D341Med (cell line): ENCODE data around the gene SYNE3.

Source experiments
- DNase-seq: peaks from one replicate; pipeline ENCODE4 v3.0.0; 2012; ENCODE audit warnings: low spot score

The SYNE3 gene

DNA sequence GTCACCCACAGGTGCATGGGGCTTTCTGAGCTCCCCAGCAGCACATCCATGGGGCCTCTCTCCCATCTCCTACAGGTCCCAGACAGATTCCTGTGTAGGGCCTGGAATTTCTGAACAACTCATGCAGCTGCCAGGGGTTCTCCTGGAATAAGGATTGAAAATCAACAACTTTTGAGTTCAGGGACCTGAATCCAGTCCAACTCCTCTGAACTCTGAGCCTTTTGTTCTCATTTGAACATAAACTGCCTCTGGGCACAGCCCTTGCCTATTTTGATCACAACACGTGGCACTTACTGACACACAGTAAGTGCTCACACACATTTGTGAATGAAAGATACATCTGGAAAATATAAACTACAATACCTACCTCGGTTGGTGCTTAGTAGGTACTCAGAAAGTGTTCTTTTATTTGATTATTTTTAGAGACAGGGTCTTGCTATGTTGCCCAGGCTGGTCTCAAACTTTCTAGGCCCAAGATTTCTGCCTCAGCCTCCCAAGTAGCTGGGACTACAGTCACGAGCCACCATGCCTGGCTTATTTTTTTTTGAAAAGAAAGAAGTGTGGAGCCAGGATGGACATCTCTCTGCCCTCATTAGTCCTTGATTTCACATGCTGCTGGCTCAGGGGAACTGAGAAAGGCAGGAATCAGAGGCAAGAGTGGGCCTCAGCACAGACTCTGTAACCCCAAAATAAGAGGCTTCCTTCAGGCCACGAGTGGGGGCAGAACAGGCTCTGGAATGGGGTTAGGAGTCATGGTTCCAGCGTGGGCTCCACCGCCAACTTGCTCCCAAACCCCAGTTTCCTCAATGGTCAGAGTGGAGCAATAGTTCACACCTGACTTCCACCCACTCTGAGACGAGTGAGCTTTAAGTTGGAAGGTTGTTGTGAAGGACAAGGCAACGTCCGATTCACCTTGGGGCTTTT, 27.0 kb downstream of the SYNE3 start:
- DNase-seq: no peak

DNA sequence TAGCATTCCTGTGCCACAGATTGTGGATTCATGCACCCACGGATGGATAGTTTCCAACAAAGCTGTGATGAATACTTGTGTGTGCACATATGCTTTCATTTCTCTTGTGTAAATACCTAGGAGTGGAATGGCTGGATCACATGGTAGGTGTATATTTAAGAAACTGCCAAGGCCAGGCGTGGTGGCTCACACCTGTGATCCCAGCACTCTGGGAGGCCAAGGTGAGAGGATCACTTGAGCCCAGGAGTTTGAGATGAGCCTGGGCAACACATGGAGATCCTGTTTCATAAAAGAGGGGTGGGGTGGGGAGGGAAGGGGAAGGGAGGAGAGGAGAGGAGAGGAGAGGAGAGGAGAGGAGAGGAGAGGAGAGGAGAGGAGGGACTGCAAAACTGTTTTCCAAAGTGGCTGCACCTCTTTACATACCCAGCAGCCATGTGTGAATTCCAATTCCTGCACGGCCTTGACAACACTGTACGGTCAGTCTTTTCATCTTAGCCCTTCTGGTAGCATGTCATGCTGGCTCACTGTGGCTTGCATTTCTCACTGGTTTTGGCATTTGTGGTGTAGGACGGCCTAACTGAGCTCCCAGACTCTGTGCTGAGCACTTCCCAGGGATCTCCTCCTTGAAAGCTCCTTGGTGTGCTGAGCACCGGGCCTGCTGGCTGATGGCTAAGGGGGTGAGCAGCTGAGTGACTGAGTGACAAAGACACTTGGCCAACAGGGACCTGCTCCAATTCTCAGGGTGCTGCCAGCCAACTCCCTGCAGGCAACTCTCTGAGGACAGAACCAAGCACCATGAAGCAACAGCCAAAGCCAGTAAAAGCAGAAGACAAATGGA, 27.9 kb downstream of the SYNE3 start:
- DNase-seq: no peak

DNA sequence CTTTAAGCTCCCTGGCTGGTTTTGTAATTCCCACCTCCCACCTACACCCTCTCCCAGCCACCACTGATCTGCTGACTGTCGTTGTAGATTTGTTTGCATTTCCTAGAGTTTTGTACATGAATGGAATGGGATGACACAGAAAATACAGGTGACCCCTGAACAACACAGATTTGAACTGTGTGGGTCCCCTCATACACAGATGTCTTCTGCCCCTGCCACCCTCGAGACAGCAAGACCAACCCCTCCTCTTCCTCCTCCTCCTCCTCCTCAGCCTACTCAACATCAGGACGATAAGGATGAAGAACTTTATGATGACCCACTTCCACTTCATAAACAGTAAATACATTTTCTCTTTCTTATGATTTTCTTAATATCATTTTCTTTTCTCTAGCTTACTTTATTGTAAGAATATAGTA, 28.8 kb downstream of the SYNE3 start:
- no peak for DNase-seq

DNA sequence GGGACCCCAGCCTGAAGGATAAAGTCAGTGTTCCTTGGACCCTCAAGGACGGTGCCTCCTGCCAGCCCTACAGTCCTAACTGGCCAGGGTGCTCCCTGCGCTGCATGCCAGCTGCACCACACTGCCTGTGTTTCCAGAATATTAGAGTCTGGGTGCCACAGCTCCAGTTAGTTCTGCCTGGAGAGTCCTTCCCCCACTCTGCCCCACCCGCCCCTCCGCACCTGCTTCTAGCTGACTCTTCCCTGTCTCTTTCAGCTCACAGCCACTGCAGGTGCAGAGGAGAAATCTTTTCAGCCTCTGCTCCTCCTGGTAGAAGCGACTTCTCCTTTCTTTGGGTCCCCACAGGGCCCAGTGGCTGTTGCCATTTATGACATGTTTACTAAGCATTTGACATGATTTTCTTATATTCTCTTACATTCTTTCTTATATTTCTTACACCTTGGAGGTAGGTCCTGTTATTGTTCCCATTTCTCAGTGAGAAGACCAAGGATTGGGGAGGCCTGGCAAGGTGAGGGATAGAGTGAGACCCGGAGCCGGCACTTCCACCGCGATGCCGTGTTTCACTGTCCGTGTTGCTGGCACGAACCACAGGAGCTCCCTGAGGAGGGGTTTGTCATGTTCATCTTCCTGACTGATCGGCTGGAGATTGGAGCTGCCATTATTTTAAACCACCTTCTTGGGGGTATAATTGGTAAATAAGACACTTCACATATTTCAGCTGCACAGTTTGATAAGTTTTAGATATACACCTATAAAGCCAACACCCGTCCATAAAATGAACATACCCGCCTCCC, 29.4 kb downstream of the SYNE3 start:
- DNase-seq: no peak

DNA sequence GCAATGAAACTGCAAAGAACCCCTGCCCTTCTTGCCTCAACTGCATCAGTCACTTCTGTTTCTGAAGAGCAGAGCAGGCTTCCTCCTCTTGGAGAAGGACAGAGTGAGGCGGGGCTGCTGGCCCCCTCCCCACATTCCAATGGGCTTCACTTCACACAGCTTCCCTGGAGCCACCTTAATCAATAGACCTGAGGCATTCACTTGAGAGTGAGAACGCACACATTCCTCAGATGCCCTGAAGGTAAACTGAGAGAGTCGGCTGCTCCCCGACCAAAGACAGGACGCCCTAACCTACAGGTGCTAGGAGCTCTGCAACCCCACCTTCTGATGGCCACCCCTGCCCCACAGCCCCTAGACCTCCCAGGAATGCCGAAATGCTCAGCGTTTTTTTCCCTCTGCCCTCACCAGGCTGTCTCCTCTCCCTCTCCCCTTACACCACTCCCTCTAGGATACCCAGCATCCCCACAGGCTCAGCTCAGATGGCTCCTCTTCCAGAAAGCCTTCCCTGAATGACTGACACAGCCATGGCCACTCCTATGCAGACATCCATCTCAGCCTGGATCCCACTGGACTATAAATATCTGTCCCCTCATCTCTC, 31.1 kb downstream of the SYNE3 start:
- no peak for DNase-seq

DNA sequence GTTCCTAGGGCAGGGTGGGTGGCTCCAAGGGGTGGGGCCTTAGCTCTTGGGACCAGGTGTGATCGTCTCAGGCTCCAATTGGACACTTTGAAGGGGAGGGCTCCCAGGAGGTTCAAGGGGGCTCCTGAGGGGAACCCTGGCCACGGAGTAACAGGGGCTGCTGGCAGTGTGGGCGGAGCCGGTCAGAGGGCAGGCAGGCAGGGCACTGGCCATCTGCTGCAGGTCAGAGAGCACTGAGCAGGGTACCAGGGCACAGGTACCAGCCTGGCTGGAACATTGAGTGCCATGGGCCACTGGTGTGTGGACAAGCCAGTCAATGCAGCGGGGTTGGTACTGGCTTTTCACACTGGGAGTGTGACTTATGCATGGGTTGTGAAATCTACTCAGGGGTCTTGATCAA, 32.2 kb downstream of the SYNE3 start:
- no peak for DNase-seq

DNA sequence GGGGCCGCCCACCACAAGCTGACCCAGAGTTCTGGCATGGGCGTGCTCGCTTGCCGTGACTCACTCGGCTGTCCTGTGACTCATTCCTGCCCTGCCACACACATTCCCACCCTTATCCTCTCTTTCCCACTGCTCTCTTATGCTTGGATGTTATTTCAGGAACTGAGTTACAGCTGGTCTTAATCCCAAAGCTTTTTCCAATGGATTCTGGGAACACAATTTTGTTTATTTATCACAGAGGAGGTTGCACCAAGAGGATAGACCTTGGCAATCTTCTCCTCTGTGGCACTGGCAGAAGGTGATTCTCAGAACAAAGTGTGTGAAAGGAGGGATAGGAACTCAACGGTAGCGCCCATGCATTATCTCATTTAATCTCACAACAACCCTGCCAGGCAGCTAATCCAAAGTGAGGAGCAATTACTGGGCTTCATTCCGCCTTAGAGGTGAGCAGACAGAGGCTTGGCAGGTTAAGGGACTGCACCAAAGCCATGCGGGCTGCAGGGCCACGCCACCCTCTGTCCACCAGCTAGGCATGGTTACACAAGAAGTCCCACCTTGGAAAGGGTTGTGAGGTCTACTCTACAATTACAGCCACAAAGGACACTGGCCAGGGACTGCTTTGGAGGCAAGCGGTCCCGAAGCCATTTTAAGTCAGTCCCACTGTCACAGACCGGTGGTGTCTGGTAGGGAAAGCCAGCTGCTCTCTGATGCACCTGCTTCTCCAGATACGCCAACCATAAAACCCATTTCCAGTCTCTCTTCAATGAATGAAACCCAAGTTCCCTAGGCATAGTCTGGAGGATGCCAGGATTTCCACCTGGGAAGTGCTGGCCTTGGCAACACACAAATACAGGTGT, 32.9 kb downstream of the SYNE3 start:
- no peak for DNase-seq

DNA sequence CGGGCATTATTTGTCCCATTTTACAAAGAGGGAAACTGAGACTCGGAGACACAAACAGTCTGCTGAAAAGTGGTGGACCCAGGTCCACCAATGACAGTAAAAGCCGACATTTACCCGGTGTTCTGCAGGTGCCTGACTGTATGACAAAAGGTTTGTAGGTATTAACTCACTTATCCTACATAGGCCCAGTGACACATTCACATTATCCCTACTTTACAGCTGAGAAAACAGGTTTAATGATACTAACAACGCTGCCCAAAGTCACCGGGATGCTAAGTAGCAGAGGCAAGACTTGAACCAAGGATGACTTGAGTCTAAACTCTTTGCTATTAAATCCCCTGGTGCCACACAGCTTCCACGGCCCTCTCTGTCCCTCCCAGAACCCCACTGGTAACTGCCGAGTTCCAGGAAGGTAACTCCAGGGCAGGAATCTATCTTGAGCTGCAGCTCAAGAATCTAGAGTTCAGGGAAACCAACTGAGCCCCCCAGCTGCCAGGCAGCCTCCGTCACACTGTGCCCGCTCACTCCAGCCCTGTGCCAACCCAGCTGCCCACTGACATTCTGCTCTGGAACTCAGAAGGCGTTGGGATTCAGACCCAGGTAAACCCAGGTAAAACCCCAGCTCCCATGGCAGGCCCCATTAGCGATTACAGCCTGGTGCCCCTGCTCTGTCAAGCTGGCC, 33.7 kb downstream of the SYNE3 start:
- DNase-seq: no peak

DNA sequence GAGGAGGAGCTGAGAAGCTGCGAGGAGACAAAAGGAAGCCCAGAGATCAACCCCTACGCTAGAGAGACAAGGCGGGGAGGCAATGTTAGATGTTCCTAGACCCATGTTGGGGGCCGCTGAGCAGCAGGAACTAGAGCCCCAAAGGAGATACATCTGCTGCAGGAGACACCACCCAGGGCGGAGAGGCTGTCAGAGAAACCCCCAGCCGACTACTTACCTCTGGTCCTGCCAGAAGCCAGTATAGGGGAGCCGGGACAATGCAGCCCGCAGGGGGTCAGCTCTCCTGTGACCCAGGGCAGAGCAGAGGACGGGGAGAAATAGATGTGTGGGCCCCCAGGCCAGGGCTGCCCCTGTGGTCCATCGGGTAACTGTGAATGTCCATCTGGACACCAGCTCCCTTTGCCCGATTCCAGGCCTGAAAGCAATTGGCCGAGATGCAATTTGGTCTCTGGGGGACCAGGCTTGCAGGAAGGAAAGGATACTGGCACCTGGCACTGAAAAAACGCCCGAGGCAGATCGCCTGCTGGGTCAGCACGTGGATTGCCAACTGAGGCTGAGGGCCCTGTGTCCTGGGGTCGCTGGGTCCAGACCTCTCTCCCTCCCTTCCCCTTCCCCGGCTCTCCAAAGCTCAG, 34.9 kb downstream of the SYNE3 start:
- DNase-seq: no peak

DNA sequence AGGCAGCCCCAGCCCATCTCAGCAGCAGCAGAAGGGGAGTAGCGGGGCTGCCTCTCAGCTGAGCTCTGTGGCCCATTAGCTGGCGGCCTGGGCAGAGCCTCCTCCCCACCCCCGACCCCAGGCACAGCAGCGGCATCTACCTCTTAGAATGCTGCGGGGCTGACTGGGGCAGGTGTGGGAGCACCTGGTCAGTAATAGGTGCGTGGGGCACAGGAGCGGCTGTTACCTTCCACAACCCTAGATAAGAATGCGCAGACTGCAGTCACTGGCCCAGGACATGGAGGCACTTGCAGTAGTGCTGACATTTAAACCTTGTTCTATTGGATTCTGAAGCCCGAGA, 35.6 kb downstream of the SYNE3 start:
- DNase-seq: no peak

DNA sequence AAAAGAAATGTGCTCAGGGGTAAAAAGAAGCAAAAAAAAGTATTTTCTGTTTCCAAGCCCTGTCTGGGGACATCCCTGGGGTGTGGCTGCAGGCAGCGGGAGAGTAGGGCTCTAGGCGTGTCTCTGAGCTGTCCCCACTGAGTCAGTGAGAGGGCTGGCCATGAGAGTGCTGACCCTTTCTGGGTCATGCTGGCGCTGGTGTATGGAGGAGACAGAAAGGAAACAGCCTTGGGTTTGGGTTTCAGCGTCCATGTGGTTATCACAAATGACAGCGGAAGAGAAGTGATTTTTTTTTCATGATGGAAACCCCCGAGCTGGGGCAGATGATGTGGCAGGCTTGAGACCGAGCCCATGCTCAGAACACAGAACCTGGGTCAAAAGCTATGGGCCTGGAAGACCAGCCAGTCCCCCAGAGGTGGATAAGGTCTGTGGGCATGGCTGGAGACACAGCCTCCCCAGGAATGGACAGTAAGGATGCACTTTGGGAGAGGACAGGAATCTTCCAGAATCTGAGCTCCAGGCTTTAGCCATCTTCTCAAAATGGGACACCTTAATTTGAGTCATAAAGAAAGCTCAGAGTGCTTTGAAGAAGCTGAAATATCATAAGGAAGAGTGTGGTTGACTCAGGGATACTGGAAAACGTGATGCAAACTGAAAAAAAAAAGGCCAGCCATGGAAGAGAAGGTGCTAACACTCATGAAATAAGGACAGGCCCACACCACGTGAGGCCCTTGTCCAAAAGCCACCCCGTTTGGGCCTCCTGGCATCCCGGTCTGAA, 36.2 kb downstream of the SYNE3 start:
- DNase-seq: no peak

DNA sequence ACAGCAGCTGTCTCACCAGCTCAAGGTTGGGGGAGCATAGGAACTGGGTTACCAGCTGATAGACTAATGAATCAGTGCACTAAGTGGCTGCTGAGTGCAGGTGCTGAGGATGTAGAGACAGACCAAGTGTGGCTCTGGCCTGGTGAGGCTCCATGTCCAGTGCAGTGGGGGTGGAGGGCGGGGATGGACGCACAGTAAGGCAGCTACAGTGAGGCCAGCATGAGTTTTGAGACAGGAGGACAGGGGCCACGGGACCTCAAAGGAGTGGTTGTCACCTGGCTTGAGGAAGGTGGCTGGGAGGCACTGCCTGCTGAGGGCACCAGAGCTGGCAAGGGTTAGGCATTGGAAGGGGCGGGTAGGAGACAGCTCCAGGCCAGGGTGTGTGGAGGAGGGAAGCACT, 37.0 kb downstream of the SYNE3 start:
- no peak for DNase-seq

DNA sequence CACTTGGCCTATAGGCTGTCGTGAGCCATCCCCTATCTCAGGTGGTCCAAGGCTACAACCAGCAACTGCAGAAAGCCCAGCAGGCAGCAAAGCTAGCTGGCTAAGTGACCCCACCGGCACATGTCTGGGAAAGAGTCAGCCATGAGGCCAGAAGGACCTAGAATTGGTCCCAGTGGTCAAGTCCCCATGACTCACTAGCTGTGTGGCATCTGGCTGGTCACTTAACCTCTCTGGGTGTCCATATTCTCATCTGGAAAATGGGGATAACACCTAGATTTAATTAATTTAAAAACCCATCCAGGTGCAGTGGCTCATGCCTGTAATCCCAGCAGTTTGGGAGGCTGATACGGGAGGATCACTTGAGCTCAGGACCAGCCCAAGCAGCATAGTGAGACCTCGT, 37.6 kb downstream of the SYNE3 start:
- DNase-seq: no peak

DNA sequence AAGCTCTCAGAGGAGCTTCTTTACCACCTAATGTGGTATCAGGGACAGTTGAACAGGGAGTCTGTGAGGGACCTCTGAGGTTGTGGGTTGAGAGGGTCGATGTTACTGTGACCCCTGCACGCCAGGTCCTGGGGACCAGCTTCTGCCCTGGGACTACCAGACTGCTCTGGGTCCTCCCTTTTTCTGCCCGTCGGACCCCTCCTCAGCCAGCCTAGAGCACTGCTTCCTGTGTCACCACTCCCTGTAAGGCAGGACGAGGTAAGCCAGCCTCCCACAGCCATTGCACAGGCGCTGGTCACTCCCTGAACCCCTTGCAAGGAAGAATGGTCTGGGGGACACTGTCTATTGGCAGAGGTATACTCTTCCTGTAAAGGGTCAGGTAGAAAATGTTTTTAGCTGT, 38.1 kb downstream of the SYNE3 start:
- DNase-seq: no peak

DNA sequence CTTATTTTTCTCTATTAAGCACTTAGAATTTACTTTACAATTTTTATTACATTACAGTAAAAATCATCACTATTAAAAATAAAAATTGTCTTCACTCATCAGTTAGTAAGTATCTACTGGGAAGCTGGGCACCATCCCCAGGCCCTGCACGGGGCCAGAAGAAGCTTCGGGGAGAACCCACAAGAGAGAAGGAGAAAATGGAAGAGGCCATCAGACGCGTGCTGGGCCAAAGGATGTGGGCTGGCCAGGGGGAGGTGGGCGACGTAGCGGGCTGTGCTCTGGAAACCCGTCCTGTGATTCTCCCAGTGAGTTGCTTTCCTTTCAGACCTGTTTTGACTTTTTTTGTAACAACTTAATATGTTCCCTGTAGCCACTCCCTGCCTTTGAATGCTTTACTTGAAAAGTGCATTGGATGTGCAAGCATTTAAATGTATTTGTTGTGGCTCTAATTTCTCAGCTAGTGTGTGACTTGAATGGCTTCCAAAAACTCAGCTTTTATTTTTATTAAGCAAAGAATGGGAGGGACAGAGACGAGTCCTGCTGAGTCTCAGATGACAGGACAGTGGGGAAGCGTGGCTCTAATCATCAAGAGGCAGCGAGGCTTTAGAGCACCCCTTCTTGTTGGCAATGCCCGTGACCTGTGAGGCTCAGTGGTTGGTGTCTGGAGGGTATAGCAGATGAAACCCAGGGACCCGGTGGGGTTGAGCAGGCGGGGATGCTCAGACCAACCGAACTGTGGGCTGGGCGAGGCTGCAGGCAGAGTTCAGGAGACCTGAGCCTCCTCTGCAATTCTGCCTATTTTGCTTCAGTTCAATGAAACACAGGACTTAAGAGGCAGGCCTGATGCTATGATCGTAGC, 38.8 kb downstream of the SYNE3 start:
- DNase-seq: no peak

DNA sequence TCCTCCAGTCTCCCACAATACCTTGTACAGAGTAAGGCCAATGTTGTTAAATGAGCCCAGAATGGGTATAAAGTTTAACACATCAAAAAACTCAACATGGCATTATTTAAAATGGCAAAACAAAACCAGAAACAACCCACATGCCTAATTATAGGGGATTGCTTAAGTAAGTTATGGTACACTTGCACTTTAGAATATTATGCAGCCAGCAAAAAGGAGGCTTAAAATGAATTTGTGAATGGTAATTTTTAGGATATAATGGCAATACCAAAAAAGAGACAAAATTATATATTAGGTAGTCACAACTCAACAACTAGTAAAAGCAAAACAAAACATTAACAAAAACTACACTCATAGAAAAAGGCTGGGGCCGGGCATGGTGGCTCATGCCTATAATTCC, 39.7 kb downstream of the SYNE3 start:
- DNase-seq: no peak

DNA sequence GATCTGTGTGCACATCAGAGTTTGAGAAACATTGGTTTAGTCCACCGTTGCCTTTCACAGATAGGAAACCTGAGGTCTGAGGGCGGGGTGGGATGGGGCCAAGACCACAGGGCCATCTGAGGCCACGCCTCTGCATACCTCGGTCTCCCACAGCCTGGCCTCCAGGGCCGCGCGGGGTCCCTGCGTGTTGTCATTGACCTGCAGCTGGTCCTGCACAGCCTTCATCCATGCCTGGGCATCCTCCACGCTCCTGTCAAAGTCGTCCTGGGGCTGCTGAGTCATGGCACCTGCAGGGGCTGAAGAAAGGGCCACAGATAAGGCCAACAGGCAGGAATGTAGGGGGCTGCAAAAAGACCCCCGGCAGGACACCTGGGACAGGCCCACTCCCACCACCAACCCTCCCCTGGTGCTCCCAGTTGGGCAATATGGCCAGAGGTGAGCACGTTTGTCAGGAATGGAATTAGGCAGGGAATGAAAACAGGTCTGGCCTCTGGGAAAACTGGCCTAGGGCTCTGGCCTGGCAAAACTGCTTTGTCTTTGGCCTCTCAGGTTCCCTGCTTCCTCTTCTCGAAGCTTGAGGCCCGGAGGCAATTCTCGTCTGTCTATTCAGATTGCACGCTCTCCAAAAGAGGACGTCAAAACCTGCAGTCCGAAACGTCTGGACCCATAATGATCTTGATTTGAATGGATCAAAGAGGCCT, 40.8 kb downstream of the SYNE3 start:
- DNase-seq: no peak

DNA sequence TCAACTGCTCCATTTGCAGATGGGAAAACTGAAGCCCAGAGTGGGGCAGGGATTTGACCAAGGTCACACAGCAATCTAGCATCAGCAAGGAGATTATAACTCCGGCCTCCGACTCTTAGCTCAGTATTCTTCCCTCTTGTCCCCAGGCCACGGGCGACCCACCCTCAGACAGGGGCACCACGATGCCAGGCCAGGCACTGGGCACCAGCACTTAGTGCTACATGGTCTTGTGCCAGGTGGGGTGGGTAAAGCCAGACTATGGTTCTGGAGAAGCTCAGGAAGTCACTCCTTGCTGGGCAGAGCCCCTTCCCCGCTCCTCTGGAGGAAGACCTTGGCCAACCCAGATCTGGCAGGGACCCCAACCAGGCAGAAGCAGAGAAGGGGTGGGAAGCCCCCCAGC, 41.5 kb downstream of the SYNE3 start:
- no peak for DNase-seq
